HT1080 (cell line): ENCODE results near the gene CSRP1. TPM values are rescaled to one million over a fixed set of nuclear protein-coding genes. Genes with fewer than 3 reads are reported as not detected.
"Not testable (repeated sequence)": the region's sequence is repeated elsewhere in the genome, so short reads cannot be mapped to it uniquely, and the experiment has no call there.

Experiments
- DNase-seq: peaks from one replicate; pipeline ENCODE4 v3.0.0-alpha.2; 2015; ENCODE audit warnings: low read depth
- total RNA-seq: library from RNA; depleted of rRNA; stranded (reverse); fragments of >200 nt; shearing (Covaris generic); gene quantifications from 2 replicates; pipeline ENCODE4 v1.2.3, GENCODE V29; 2014

CSRP1 gene
- total RNA-seq, 1 experiment from 2014 or later: 516 TPM

GRCh38 chr1:201537891-201538611 is 31.1 kb upstream of the CSRP1 start:
- peak; percentile 82 for DNase-seq

- DNase-seq: no peak
These were observed 30.5 kb upstream of the CSRP1 start for GRCh38 chr1:201537467-201537866.

GRCh38 chr1:201537028-201537427 is 30.1 kb upstream of the CSRP1 start:
- DNase-seq: no peak

- DNase-seq: peak; percentile 81
These were observed 29.6 kb upstream of the CSRP1 start for GRCh38 chr1:201536558-201536957.

- DNase-seq: no peak
These were observed 29.0 kb upstream of the CSRP1 start for GRCh38 chr1:201535919-201536245.

- DNase-seq: peak; percentile 79
These were observed 28.4 kb upstream of the CSRP1 start for GRCh38 chr1:201535046-201535918.

GRCh38 chr1:201533836-201534235 is 26.9 kb upstream of the CSRP1 start:
- no peak for DNase-seq

- DNase-seq: peak; percentile 39
These were observed 24.9 kb upstream of the CSRP1 start for GRCh38 chr1:201531551-201532425.

GRCh38 chr1:201530741-201531531 is 24.0 kb upstream of the CSRP1 start:
- peak; percentile 81 for DNase-seq

GRCh38 chr1:201528631-201529252 is 21.8 kb upstream of the CSRP1 start:
- DNase-seq: peak; percentile 35

GRCh38 chr1:201527879-201528278 is 21.0 kb upstream of the CSRP1 start:
- DNase-seq: no peak

- DNase-seq: no peak
These were observed 18.4 kb upstream of the CSRP1 start for GRCh38 chr1:201525193-201525778.

GRCh38 chr1:201520046-201520575 is 13.2 kb upstream of the CSRP1 start:
- DNase-seq: not testable (repeated sequence)

- no peak for DNase-seq
These were observed 11.1 kb upstream of the CSRP1 start for GRCh38 chr1:201518071-201518470.

GRCh38 chr1:201517631-201518030 is 10.7 kb upstream of the CSRP1 start:
- DNase-seq: no peak

- DNase-seq: no peak
These were observed 9.7 kb upstream of the CSRP1 start for GRCh38 chr1:201516511-201517127.

GRCh38 chr1:201515895-201516294 is 9.0 kb upstream of the CSRP1 start:
- DNase-seq: no peak

GRCh38 chr1:201515062-201515750 is 8.3 kb upstream of the CSRP1 start:
- DNase-seq: no peak

GRCh38 chr1:201514466-201514865 is 7.5 kb upstream of the CSRP1 start:
- DNase-seq: no peak
